Uterus (tissue), 2 donors: ENCODE measurements around the gene CA14.

ENCODE experiments used
- POLR2A ChIP-seq, 2 donors: fragments of 450-650 bp; IDR thresholded peaks; one replicate each; pipeline ENCODE4 v1.6.1; 2016; ENCODE audit warnings: antibody characterized with exemption in 2 of 2, mild to moderate bottlenecking in 1 of 2, moderate library complexity in 1 of 2
- TF ChIP-seq, protein P1 (sequence below), 4 experiments: fragments of 200-600 bp in 2 of 4; fragments of 450-650 bp in 2 of 4; sonication (generic) in 2 of 4; IDR thresholded peaks; one replicate each; pipeline ENCODE4 v1.5.1; 2016 to 2019; ENCODE audit warnings: antibody characterized with exemption in 4 of 4, mild to moderate bottlenecking in 2 of 4, moderate library complexity in 1 of 4

GRCh38 chr1:150302902-150303301 is 45.3 kb downstream of the CA14 start:
- TF ChIP-seq, protein P1, sequence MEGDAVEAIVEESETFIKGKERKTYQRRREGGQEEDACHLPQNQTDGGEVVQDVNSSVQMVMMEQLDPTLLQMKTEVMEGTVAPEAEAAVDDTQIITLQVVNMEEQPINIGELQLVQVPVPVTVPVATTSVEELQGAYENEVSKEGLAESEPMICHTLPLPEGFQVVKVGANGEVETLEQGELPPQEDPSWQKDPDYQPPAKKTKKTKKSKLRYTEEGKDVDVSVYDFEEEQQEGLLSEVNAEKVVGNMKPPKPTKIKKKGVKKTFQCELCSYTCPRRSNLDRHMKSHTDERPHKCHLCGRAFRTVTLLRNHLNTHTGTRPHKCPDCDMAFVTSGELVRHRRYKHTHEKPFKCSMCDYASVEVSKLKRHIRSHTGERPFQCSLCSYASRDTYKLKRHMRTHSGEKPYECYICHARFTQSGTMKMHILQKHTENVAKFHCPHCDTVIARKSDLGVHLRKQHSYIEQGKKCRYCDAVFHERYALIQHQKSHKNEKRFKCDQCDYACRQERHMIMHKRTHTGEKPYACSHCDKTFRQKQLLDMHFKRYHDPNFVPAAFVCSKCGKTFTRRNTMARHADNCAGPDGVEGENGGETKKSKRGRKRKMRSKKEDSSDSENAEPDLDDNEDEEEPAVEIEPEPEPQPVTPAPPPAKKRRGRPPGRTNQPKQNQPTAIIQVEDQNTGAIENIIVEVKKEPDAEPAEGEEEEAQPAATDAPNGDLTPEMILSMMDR (IDR thresholded peaks at IDR 0.05) = no peak
- no peak for TF ChIP-seq POLR2A (IDR thresholded peaks at IDR 0.05)
